H9 (cell line): ENCODE measurements around the gene CTNNBL1. TPM values are rescaled to one million over a fixed set of nuclear protein-coding genes. Genes with fewer than 3 reads are reported as not detected.

Source experiments
- DNase-seq: peaks from one replicate; pipeline ENCODE4 v3.0.0-alpha.2; 2017
- H2AFZ ChIP-seq: one replicate; pipeline ENCODE4 v1.6.1; 2013; ENCODE audit warnings: mild to moderate bottlenecking, low read length, control low read depth, moderate library complexity
- H2AK5ac ChIP-seq: 2 replicates; pipeline ENCODE4 v1.6.1; 2013; ENCODE audit warnings: low read length, control low read depth, mixed read lengths; ENCODE audit not compliant: insufficient read length
- H2BK120ac ChIP-seq: one replicate; pipeline ENCODE4 v1.6.1; 2013; ENCODE audit warnings: low read depth, mild to moderate bottlenecking, low read length, control low read depth, inconsistent platforms; ENCODE audit not compliant: poor library complexity, severe bottlenecking
- H2BK12ac ChIP-seq: 2 replicates; pipeline ENCODE4 v1.6.1; 2013; ENCODE audit warnings: low read length, control low read depth, mixed read lengths, low read depth; ENCODE audit not compliant: insufficient read length
- H2BK15ac ChIP-seq: 2 replicates; pipeline ENCODE4 v1.6.1; 2013; ENCODE audit warnings: low read depth, low read length, control low read depth
- H2BK20ac ChIP-seq: one replicate; pipeline ENCODE4 v1.6.1; 2013; ENCODE audit warnings: low read depth, mild to moderate bottlenecking, low read length, control low read depth, inconsistent platforms; ENCODE audit not compliant: poor library complexity, severe bottlenecking
- H2BK5ac ChIP-seq: 2 replicates; pipeline ENCODE4 v1.6.1; 2013; ENCODE audit warnings: low read length, control low read depth, mixed read lengths; ENCODE audit not compliant: insufficient read length
- H3K14ac ChIP-seq: 2 replicates; pipeline ENCODE4 v1.6.1; 2013; ENCODE audit warnings: low read length, control low read depth; ENCODE audit not compliant: insufficient read depth
- H3K18ac ChIP-seq: 2 replicates; pipeline ENCODE4 v1.6.1; 2013; ENCODE audit warnings: low read depth, mild to moderate bottlenecking, mixed read lengths, low read length, control low read depth; ENCODE audit not compliant: insufficient read length
- H3K23ac ChIP-seq: 2 replicates; pipeline ENCODE4 v1.6.1; 2013; ENCODE audit warnings: low read length, control low read depth, mixed read lengths, low read depth; ENCODE audit not compliant: insufficient read length
- H3K23me2 ChIP-seq: 2 replicates; pipeline ENCODE4 v1.6.1; 2013; ENCODE audit warnings: low read depth, mild to moderate bottlenecking, mixed read lengths, low read length, control low read depth; ENCODE audit not compliant: insufficient read length, poor library complexity, severe bottlenecking
- H3K27ac ChIP-seq: 2 replicates; pipeline ENCODE4 v1.5.1; 2013; ENCODE audit warnings: low read length, control low read depth, mixed read lengths, low read depth; ENCODE audit not compliant: insufficient read length
- H3K27me3 ChIP-seq: 2 replicates; pipeline ENCODE4 v1.6.1; 2013; ENCODE audit warnings: low read length, control low read depth, inconsistent platforms; ENCODE audit not compliant: insufficient read depth
- H3K4ac ChIP-seq: 2 replicates; pipeline ENCODE4 v1.6.1; 2013; ENCODE audit warnings: low read depth, mild to moderate bottlenecking, control low read depth, inconsistent platforms, low read length, moderate library complexity
- H3K4me1 ChIP-seq: 2 replicates; pipeline ENCODE4 v1.6.1; 2013; ENCODE audit warnings: low read length, control low read depth, inconsistent platforms; ENCODE audit not compliant: insufficient read depth
- H3K4me2 ChIP-seq: 2 replicates; pipeline ENCODE4 v1.6.1; 2013; ENCODE audit warnings: low read length, control low read depth, mixed read lengths; ENCODE audit not compliant: insufficient read length, insufficient read depth
- H3K56ac ChIP-seq: 2 replicates; pipeline ENCODE4 v1.6.1; 2013; ENCODE audit warnings: low read depth, mild to moderate bottlenecking, mixed read lengths, low read length, control low read depth; ENCODE audit not compliant: insufficient read length
- H3K79me1 ChIP-seq: 2 replicates; pipeline ENCODE4 v1.6.1; 2013; ENCODE audit warnings: low read depth, mild to moderate bottlenecking, moderate library complexity, low read length, control low read depth, inconsistent platforms; ENCODE audit not compliant: insufficient read depth, poor library complexity, severe bottlenecking
- H3K79me2 ChIP-seq: 2 replicates; pipeline ENCODE4 v1.6.1; 2013; ENCODE audit warnings: low read length, control low read depth, inconsistent platforms; ENCODE audit not compliant: insufficient read depth
- H3K9ac ChIP-seq: 2 replicates; pipeline ENCODE4 v1.6.1; 2013; ENCODE audit warnings: low read length, control low read depth, mixed read lengths; ENCODE audit not compliant: insufficient read length; ENCODE audit errors: extremely low read depth
- H3K9me3 ChIP-seq: one replicate; pipeline ENCODE4 v1.6.1; 2013; ENCODE audit warnings: low read depth, low read length, inconsistent platforms; ENCODE audit not compliant: control insufficient read depth
- H3T11ph ChIP-seq: one replicate; pipeline ENCODE4 v1.6.1; 2013; ENCODE audit warnings: mild to moderate bottlenecking, low read length, control low read depth, inconsistent platforms
- H4K20me1 ChIP-seq: one replicate; pipeline ENCODE4 v1.6.1; 2013; ENCODE audit not compliant: control insufficient read depth, insufficient read length, insufficient read depth
- H4K5ac ChIP-seq: 2 replicates; pipeline ENCODE4 v1.6.1; 2013; ENCODE audit warnings: low read depth, mild to moderate bottlenecking, mixed read lengths, low read length, control low read depth; ENCODE audit not compliant: insufficient read length
- H4K8ac ChIP-seq: replicated peaks from 2 replicates; pipeline ENCODE4 v1.6.1; 2013; ENCODE audit warnings: low read length, control low read depth, mixed read lengths, low read depth; ENCODE audit not compliant: insufficient read length
- H4K91ac ChIP-seq: 2 replicates; pipeline ENCODE4 v1.6.1; 2013; ENCODE audit warnings: low read depth, mild to moderate bottlenecking, moderate library complexity, mixed read lengths, low read length, control low read depth; ENCODE audit not compliant: insufficient read length
- H3K27ac Mint-ChIP-seq, 3 experiments: 2 replicates in 2 of 3; 3 replicates in 1 of 3; pipeline ENCODE4 v1.8.0; 2020 to 2021; ENCODE audit warnings: mixed read lengths in 3 of 3, mild to moderate bottlenecking in 1 of 3, moderate library complexity in 1 of 3
- H3K27me3 Mint-ChIP-seq: 2 replicates; pipeline ENCODE4 v1.8.0; 2021; ENCODE audit warnings: low read depth, mild to moderate bottlenecking, moderate library complexity, mixed read lengths
- H3K36me3 Mint-ChIP-seq, 3 experiments: 2 replicates in 2 of 3; 3 replicates in 1 of 3; pipeline ENCODE4 v1.8.0; 2020 to 2021; ENCODE audit warnings: low read depth in 3 of 3, mixed read lengths in 3 of 3; ENCODE audit not compliant: insufficient read depth in 1 of 3
- H3K4me1 Mint-ChIP-seq, 2 experiments: 2 replicates each; pipeline ENCODE4 v1.8.0; 2020; ENCODE audit warnings: mixed read lengths in 2 of 2
- H3K4me3 Mint-ChIP-seq, 2 experiments: 2 replicates in 1 of 2; 3 replicates in 1 of 2; pipeline ENCODE4 v1.8.0; 2020 to 2021; ENCODE audit warnings: mild to moderate bottlenecking in 2 of 2, mixed read lengths in 2 of 2, moderate library complexity in 1 of 2
- H3K9me3 Mint-ChIP-seq, 2 experiments: 2 replicates in 1 of 2; 3 replicates in 1 of 2; pipeline ENCODE4 v1.8.0; 2020; ENCODE audit warnings: mild to moderate bottlenecking in 2 of 2, mixed read lengths in 2 of 2, moderate library complexity in 1 of 2
- WGBS: extraction: QIAGEN DNeasy Blood & Tissue Kit; methylation state at CpG from one replicate; pipeline ENCODE4 v1.1.7; 2013; ENCODE audit warnings: missing lambda C conversion rate, low lambda C conversion rate, mixed read lengths; ENCODE audit not compliant: insufficient read length; ENCODE audit errors: extremely low coverage; 5-methylcytosine and 5-hydroxymethylcytosine counted together
- total RNA-seq: library from RNA; stranded (reverse); gene quantifications from 2 replicates; pipeline ENCODE4 v1.2.1, GENCODE V29; 2021
- TF ChIP-seq, protein P1 (sequence below): fragments of 200-600 bp; sonication (generic); conservative IDR thresholded peaks from 3 replicates; pipeline ENCODE4 v1.8.0; 2021; ENCODE audit warnings: antibody characterized with exemption, mild to moderate bottlenecking

CTNNBL1 gene
- total RNA-seq, 1 experiment from 2014 or later, result 67.2 TPM

DNA sequence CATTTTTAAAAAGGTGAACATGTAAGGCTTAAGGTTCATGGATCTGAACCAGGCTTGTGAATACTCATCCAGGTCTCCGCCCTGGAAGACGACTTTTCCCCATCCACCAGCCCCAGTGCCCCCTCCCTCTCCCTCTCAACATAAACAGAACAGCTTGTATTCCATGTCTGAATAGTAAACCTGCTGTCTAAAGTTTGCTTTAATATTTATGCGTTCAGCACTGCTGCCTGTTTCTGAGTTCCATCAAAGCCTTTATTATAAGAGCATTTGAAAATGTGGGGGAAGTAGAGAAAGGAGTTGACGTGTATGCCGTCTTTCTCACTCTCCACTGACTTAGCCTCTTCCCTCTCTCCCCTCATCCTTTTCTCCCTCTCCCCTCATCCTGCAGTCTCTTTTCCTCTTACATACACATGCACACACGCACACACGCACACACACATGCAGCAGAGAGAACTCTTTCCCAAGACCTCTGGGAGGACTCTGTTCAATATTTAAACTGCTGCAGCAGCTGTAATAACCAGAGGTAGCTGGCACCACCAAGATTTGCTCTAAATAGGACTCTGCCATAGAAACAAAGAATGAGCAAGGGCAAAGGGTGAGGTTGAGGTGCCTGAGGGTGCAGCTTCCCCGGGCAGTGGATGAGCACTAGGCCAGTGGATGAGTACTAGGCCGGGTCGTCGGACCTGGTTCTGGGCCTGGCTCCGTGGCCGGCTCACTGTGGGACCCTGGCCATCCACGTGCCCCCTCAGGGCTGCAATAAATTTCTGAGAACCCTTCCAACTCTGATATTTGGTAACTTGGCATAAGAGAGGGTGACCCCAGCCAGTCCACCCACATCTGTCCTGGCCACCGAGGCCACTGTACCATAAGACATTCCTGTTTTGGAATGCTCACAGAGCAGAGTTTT, 173.7 kb downstream of the CTNNBL1 start:
- Histone ChIP-seq H4K91ac (no peak overlapping the region), H3K4ac (no peak overlapping the region), H3K18ac (no peak overlapping the region), H3K14ac (no peak overlapping the region), H3K23me2 (no peaks in the 10 kb centered on the region), H3K27me3 (no peaks in the 10 kb centered on the region), H3K79me2 (no peaks in the 10 kb centered on the region), H2BK20ac (no peak overlapping the region), H4K8ac (no peak overlapping the region), H3K79me1 (no peaks in the 10 kb centered on the region), H4K20me1 (no peaks in the 10 kb centered on the region), H2AK5ac (no peak overlapping the region), H2AFZ (no peak overlapping the region), H3K27ac (no peak overlapping the region), H2BK120ac (no peak overlapping the region), H3K9ac (no peak overlapping the region), H2BK12ac (no peak overlapping the region), H3K9me3 (no peaks in the 10 kb centered on the region), H3K56ac (no peak overlapping the region), H3K23ac (no peak overlapping the region), H2BK15ac (no peak overlapping the region), H2BK5ac (no peak overlapping the region), H4K5ac (no peak overlapping the region), H3T11ph (no peak overlapping the region), H3K4me1 (peaks cover 5% of the 10 kb centered on the region; the same call in 1 of the 2 replicates), H3K4me2 (no peak overlapping the region)
- peaks cover 24 to 33% of the 10 kb centered on the region in 2 experiments for H3K4me1 Mint-ChIP-seq
- no peak overlapping the region for H3K4me3 Mint-ChIP-seq
- no peak for DNase-seq
- WGBS, result no CpG with 5 or more reads among the region's 15 CpGs
- no peaks in the 10 kb centered on the region; the same call in none of the 2 replicates for H3K27me3 Mint-ChIP-seq
- H3K27ac Mint-ChIP-seq, result peak overlapping the region; percentile 17 to 48 (median 27); a peak in 6 of 7 replicates
- TF ChIP-seq, protein P1, sequence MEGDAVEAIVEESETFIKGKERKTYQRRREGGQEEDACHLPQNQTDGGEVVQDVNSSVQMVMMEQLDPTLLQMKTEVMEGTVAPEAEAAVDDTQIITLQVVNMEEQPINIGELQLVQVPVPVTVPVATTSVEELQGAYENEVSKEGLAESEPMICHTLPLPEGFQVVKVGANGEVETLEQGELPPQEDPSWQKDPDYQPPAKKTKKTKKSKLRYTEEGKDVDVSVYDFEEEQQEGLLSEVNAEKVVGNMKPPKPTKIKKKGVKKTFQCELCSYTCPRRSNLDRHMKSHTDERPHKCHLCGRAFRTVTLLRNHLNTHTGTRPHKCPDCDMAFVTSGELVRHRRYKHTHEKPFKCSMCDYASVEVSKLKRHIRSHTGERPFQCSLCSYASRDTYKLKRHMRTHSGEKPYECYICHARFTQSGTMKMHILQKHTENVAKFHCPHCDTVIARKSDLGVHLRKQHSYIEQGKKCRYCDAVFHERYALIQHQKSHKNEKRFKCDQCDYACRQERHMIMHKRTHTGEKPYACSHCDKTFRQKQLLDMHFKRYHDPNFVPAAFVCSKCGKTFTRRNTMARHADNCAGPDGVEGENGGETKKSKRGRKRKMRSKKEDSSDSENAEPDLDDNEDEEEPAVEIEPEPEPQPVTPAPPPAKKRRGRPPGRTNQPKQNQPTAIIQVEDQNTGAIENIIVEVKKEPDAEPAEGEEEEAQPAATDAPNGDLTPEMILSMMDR, result no peak
- no peaks in the 10 kb centered on the region for H3K9me3 Mint-ChIP-seq
- peaks cover 8 to 22% (median 15%) of the 10 kb centered on the region in 3 experiments; a peak in 6 of 7 replicates for H3K36me3 Mint-ChIP-seq
